ENCODE measurements around the gene TMEM204. TPM values are rescaled to one million over a fixed set of nuclear protein-coding genes. Genes with fewer than 3 reads are reported as not detected.

Gene TMEM204
- polyA plus RNA-seq, 1 experiment = 6.2 TPM

DNA sequence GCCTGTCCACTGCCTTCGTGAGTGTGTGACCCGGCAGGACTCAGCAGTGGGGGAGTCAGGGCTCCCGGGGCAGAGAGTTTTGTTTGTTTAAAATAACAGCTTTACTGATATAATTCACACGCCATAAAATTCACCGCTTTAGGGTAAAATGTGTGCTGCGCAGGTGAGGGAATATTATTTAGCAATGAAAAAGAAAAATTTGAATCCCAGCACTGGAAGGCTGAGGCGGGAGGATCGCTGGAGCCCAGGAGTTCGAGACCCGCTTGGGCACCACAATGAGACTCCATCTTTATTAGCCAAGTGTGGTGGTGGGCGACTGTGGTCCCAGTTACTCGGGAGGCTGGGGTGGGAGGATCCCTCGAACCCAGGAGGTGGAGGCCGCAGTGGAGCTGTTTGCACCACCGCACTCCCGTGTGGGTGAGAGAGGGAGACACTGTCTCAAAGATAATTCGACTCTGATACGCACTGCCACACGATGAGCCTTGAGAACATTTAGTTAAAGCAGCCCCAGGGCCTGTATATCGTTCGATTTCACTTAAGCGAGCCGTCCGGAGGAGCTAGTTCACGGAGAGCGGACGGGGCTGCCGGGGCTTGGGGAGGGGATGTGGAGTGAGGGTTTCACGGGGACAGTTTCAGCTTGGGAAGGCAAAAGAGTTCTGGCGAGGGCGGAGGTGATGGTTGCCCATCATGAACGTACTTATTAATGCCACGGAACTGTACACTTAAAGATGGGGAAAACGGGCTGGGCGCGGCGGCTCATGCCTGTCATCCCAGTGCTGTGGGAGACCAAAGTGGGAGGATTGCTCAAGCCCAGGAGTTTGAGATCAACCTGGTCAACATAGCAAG lies 30.1 kb upstream of the TMEM204 start:
- no peak for DNase-seq (ENCODE audit: low read depth, low spot score)
- Histone ChIP-seq H3K27ac (ENCODE audit: low read depth, low read length) (no peak overlapping the region), H3K4me3 (ENCODE audit: low read depth, low read length) (no peak overlapping the region), H3K27me3 (ENCODE audit: control insufficient read depth, insufficient read depth, low read length) (no peaks in the 10 kb centered on the region), H3K9me3 (ENCODE audit: control insufficient read depth, insufficient read depth, low read length) (peaks cover 6% of the 10 kb centered on the region; the same call in 1 of the 2 replicates)
- TF ChIP-seq, protein P1, sequence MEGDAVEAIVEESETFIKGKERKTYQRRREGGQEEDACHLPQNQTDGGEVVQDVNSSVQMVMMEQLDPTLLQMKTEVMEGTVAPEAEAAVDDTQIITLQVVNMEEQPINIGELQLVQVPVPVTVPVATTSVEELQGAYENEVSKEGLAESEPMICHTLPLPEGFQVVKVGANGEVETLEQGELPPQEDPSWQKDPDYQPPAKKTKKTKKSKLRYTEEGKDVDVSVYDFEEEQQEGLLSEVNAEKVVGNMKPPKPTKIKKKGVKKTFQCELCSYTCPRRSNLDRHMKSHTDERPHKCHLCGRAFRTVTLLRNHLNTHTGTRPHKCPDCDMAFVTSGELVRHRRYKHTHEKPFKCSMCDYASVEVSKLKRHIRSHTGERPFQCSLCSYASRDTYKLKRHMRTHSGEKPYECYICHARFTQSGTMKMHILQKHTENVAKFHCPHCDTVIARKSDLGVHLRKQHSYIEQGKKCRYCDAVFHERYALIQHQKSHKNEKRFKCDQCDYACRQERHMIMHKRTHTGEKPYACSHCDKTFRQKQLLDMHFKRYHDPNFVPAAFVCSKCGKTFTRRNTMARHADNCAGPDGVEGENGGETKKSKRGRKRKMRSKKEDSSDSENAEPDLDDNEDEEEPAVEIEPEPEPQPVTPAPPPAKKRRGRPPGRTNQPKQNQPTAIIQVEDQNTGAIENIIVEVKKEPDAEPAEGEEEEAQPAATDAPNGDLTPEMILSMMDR (IDR thresholded peaks at IDR 0.05; ENCODE audit: low read depth, low read length) = no peak
- ChIA-PET CTCF (no interaction called here), POLR2A (no interaction called here)

DNA sequence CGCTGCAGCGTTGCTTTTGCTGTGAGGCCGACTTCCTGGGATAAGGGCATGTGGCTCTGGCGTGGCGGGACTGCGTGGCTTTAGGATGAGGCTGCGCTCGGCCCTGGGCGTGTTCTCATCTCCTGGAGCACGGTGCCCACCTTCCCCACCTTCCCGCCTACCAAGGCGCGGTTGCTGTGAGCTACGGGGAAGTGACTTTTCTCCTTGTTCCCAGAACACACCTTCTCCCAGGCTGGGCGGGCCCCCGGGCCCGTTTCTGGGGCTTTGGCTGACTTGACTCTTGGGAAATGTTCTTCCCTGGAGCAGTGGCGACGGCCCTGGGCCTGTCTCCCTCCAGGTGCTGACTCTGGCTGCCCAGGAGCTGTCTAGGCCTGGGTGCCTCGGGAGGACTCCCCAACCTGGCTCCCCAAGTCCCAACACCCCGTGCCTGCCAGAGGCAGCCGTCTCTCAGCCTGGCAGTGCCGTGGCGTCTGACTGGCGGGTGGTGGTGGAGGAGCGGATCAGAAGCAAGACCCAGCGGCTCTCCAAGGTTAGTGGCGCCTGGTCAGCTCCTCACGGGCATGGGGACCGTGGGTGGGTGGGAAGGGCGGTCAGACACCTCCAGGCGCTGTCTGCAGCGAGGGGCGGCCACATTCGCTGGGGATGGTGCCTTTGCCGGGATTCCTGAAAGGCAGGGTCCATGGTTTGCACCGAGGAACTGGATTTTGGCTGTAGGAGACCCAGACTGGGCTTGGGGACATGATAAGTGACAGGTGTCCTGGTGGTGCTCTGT lies 28.2 kb upstream of the TMEM204 start:
- no peak overlapping the region for H3K27ac ChIP-seq (ENCODE audit: low read depth, low read length)
- CTCF ChIA-PET = no interaction called here
- POLR2A ChIA-PET = no interaction called here
- DNase-seq (ENCODE audit: low read depth, low spot score) = no peak
- H3K27me3 ChIP-seq (ENCODE audit: control insufficient read depth, insufficient read depth, low read length) = no peaks in the 10 kb centered on the region
- TF ChIP-seq, protein P1 (IDR thresholded peaks at IDR 0.05; ENCODE audit: low read depth, low read length) = no peak
- H3K4me3 ChIP-seq (ENCODE audit: low read depth, low read length) = no peak overlapping the region
- H3K9me3 ChIP-seq (ENCODE audit: control insufficient read depth, insufficient read depth, low read length) = peaks cover 6% of the 10 kb centered on the region; the same call in 1 of the 2 replicates

DNA sequence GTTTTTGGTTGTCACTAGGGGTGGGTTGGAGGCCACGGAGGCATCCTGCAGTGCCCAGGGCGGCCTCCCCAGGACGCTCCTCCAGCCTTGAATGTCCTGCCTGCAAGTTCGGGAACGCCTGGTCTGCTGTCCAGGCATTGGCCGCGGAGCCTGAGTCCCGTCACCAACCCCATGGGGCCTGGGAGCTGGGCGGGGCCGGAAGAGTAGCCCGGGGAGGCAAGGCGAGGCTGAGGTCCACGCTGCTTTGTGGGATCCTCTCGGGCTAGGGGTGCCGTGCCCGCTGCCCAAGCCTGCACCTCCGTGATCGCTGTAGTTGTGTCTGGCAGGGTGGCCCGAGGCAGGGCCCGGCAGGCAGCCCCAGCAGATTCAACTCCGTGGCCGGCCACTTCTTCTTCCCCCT lies 27.6 kb upstream of the TMEM204 start:
- no peak overlapping the region for H3K27ac ChIP-seq (ENCODE audit: low read depth, low read length)
- TF ChIP-seq, protein P1 (IDR thresholded peaks at IDR 0.05; ENCODE audit: low read depth, low read length) = no peak
- H3K4me3 ChIP-seq (ENCODE audit: low read depth, low read length) = no peak overlapping the region
- peaks cover 6% of the 10 kb centered on the region; the same call in 1 of the 2 replicates for H3K9me3 ChIP-seq (ENCODE audit: control insufficient read depth, insufficient read depth, low read length)
- no peaks in the 10 kb centered on the region for H3K27me3 ChIP-seq (ENCODE audit: control insufficient read depth, insufficient read depth, low read length)
- ChIA-PET POLR2A (no interaction called here), CTCF (no interaction called here)
- no peak for DNase-seq (ENCODE audit: low read depth, low spot score)

DNA sequence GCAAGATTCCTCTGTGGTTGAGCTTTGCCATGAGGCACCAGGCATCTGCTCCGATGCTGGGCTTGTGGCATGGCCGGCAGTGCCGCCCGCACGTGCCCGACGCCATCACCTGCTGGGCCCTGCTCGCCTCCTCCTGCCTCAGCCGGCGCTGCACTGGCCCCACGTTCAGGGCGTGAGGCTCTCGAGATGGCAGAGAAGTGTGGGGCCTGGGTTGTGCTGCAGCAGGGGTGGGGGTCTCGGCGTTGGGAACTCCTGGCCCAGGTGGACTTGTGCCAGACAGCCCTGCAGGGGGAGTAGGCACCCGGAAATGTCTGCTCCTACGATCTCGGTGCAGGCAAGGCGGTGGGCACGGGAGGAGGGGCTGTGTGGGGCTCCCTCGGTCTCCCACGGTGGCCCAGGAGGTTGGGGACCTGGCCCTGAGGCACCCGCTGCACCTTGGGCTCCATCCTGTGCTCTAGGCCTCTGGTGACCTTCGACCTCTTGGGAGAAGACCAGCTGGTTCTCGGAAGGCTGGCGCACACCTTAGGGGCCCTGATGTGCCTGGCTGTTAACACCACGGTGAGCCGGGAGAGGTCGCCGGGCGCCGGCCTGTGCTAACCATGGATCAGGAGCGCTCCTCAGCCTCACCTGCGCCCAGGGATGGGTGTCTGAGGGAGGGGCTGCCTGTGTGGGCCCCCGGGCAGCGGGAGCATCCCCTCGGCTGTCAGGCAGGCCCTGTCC lies 26.8 kb upstream of the TMEM204 start:
- TF ChIP-seq, protein P1 (IDR thresholded peaks at IDR 0.05; ENCODE audit: low read depth, low read length) = no peak
- Histone ChIP-seq H3K4me3 (ENCODE audit: low read depth, low read length) (no peak overlapping the region), H3K27ac (ENCODE audit: low read depth, low read length) (no peak overlapping the region), H3K9me3 (ENCODE audit: control insufficient read depth, insufficient read depth, low read length) (peaks cover 6% of the 10 kb centered on the region; the same call in 1 of the 2 replicates), H3K27me3 (ENCODE audit: control insufficient read depth, insufficient read depth, low read length) (no peaks in the 10 kb centered on the region)
- no peak for DNase-seq (ENCODE audit: low read depth, low spot score)
- CTCF ChIA-PET = no interaction called here
- POLR2A ChIA-PET = no interaction called here

All from AG04450 (cell line).